HT-29 (cell line): ENCODE measurements around the gene FZD7. TPM values are rescaled to one million over a fixed set of nuclear protein-coding genes. Genes with fewer than 3 reads are reported as not detected.

Source experiments
- DNase-seq: peaks from one replicate; pipeline ENCODE4 v3.0.0-alpha.2; 2015; ENCODE audit warnings: low spot score
- total RNA-seq: library from RNA; depleted of rRNA; stranded (reverse); fragments of >200 nt; shearing (Covaris generic); gene quantifications from 2 replicates; pipeline ENCODE4 v1.2.3, GENCODE V29; 2014; rRNA removed

FZD7 gene
- total RNA-seq: 17.4 and 18.2 TPM in 2 replicates

GRCh38 chr2:202033317-202034248 is at the start of gene FZD7:
Gene FZD7, plus strand, starts transcription at chr2:202033855. Its CDS starts 793 bp downstream, at chr2:202034648.
- DNase-seq: peak; percentile 88

- DNase-seq: no peak
Observed at GRCh38 chr2:201984333-201984732, 49.3 kb upstream of the FZD7 start.

- no peak for DNase-seq
Observed at GRCh38 chr2:201984800-201985525, 48.7 kb upstream of the FZD7 start.

GRCh38 chr2:201985728-201986462 is 47.8 kb upstream of the FZD7 start:
- no peak for DNase-seq

- no peak for DNase-seq
Observed at GRCh38 chr2:201986463-201986735, 47.3 kb upstream of the FZD7 start.

- DNase-seq: no peak
Observed at GRCh38 chr2:201987426-201987825, 46.2 kb upstream of the FZD7 start.

- no peak for DNase-seq
Observed at GRCh38 chr2:201990069-201990468, 43.6 kb upstream of the FZD7 start.

DNA sequence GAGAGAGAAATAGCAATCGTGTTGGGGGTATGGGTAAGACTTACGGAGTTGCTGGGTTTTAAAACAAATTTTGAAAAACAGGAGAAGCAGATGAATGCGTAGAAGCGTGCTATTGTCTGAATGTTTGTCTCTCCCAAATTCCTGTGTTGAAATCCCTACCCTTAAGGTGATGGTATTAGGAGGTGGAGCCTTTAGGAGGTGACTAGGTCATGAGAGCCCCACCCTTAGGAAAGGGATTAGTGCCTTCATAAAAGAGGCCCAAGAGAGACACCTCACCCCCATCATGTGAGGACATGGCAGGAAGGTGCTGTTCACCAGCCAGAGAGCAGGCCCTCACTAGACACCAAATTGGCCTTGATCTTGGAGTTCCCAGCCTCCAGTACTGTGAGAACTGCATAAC is 40.7 kb upstream of the FZD7 start:
- DNase-seq: no peak

- DNase-seq: no peak
Observed at GRCh38 chr2:201994973-201995638, 38.5 kb upstream of the FZD7 start.

DNA sequence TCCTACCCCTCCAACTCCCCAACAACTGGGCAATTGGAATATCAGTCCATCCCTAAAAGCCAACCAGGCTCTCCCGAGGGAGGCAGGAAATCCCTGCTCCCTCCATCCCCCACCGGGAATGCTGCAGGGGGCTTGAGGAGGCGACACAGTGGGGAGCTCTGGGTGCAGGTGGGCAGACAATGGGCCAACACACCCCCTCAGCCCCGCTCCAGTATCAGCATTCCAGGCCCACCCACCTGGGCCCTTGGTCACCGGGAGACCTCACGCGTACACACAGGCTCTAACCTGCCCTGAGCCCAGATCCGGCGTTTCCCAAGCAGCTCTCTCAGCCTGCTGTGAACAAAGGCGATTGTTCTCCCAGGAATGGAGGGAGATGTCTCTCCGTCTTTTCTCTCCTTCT is 37.6 kb upstream of the FZD7 start:
- no peak for DNase-seq

GRCh38 chr2:201996679-201997314 is 36.9 kb upstream of the FZD7 start:
- DNase-seq: peak; percentile 43

DNA sequence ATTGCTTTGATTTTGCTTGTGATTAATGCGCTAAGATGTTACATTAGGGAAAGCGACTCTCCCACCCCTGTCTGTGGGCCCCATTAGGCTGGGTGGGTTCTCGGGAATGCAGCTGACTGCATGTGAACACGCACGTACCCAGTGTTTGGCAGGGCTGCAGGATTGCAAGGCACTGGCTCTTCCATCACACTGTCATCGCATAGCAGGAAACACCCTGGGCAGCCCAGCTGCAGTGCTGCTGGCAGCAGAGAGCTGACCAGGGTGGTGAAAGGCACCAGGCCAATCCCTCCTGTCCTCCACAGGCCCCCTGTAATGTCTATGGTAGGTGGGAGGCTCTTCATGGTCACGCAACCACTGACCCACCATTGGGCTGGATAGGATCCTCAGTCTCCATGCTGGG is 34.4 kb upstream of the FZD7 start:
- DNase-seq: no peak

DNA sequence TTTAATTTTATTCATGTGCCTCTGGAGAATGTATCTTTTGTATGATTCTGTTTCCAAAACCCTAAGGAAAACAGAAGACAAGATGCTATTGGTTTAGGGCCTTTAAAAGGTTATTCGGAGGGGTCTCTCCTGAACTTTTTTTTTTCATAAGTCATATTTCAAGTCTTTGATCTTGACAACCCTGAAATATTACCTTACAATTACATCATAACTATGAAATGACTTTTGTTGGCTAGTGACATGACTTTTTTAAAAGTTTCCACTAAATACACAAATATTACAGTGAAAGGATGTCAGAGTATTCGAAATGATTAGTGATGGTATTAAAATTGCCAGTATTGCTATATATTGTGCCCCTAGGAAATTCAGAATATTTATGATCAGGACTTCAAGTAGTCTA is 31.8 kb upstream of the FZD7 start:
- DNase-seq: no peak

DNA sequence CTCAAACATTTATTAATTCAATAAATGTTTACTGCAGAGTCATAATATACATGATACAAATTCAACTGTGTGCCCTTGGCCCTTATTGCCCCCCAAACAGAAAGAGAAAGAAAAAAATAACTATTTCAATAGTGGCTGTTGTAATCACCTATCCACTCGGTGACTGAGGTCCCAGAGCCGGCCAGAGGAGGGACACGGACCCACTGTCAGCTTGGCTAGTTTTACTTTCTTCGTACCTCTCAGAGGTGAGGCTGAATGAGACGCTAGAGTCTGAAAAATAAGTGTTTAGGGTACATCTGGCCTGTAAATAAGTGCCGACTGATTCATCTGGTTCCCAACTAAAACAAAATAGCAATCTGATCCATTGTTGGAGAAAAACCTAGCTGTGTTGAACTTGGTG is 31.3 kb upstream of the FZD7 start:
- DNase-seq: no peak

GRCh38 chr2:202005272-202005887 is 28.3 kb upstream of the FZD7 start:
- no peak for DNase-seq

DNA sequence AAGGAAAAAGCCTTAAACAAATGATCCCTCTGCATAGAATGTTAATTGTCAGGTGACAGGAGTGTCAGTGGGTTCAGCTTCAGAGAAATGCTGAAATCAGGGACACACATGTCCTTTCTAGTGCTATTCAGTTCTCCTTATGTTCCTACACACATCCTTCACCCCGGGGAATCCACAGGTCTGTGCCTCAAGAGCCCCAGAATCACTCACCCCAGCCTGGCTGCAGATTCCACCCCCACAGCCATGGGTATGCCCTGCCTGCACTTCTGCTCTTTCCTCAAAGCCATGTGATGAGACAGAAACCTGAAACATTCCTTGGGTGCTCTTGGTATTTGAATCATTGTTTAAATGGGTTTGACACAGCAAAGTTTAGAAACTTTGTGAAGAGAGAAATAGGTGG is 27.4 kb upstream of the FZD7 start:
- no peak for DNase-seq

DNA sequence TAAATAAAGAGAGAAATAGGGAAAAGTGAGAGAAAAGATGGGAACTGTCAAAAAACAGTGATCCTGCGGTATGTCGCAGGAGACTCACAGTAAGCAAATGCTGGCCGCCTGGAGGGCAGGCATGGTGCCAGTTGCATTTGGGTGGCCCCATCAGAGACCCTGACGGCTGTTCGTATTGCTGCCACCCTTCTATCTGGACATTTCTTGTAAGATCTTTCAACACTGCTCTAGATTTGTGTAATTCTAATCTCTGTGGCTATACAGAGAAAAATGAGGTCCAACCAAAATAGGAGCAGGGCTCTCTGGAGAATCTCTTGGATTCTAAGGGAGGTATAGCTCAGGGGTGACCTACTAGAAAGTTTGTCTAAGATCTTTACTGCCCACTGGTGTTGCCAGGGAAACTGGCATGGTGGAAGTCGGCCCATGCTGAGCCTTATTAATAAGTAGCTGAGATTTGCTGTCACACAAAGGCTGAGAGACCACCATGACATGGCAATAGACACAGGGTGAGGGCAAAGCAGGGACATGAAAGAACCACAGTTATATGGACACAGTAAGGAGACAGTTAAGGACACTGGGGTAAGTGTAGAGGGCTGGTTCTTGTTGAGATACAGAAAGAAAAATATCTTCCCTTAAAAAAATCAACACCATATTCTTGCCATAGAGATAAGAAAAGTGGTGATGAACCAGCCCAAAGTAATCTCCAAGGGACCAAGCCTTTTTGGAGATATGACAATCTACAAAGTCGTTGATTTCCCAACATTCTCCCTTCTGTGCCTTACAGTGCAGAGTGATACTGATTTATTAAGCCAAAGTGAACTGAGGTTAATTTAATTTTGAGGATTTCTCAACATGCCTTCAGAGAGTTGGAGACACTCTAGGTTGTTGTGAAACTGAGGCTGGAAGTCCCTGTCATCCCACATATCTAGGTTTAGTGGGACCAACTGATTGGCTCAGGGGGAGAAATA is 26.4 kb upstream of the FZD7 start:
- no peak for DNase-seq

DNA sequence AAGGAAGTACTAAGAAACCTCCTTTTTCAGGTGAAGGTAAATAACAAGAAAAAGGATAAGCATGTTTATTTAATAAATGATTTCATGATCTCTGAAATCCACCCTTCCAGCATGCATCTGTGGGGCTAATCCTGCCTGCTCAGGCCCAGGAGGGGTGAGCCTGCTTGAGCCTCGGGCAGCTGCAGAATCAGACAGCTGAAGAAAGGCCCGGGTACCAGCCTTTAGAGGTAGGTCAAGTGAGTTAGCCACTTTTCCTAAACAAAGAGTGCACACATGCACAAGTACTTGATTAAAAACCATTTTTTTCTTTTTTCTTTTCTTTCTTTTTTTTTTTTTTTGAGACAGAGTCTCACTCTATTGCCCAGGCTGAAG is 25.7 kb upstream of the FZD7 start:
- DNase-seq: no peak

- DNase-seq: no peak
Observed at GRCh38 chr2:202009019-202009481, 24.6 kb upstream of the FZD7 start.

DNA sequence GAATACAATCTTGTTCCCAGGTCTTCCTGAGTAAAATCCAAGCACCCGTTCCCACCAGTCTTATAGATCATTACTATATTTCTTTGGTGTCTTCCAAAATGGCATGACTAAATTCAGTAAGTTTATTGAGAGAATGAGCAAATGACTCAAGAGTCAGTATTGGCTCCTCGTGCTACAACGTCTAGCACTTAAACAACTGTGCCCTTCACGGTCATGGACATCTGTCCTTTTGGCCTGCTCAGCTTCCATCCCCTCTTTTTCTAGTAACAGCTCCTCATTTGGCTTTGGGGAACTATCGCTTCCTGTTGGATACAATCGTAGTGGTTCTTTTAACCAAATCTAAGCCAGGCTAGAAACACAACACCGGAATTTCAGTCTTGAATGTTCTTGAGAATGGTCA is 24.1 kb upstream of the FZD7 start:
- DNase-seq: no peak
